ENCODE results near the gene XKR8.
A peak's percentile ranks its signal among the peaks of the same experiment; 100 is the strongest.

XKR8 gene

GRCh38 chr1:27968692-27969091 is 8.9 kb downstream of the XKR8 start:
- TF ChIP-seq CTCF (IDR thresholded peaks at IDR 0.05; ENCODE audit: control insufficient read depth, insufficient read depth, low read depth, low read length, missing control alignments) = no peak
- DNase-seq (ENCODE audit: low read depth) = peak; percentile 87

DNA sequence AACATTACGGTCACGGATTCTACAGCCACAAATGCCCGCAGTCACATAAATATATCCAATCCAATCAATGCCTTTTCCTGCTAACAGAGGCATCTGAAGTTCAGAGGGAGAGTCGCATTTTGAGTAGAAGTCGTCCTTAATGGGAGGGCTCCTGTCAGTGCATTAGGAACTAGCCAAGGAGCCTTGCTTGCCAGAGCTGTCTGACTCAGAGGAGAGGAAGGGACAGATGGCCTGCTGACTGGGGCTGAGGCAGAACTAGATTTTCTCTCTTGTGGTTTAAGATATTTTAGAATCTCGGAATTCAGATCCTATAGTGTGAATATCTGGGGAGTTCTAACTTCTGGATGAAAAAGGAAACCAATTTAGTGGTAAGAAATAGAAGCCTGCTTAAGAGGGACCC is 10.6 kb downstream of the XKR8 start:
- no peak overlapping the region for H3K4me3 ChIP-seq (ENCODE audit: control insufficient read depth, low read depth, low read length)
- peak; percentile 48 for DNase-seq (ENCODE audit: low read depth)
- TF ChIP-seq CTCF (IDR thresholded peaks at IDR 0.05; ENCODE audit: control insufficient read depth, insufficient read depth, low read depth, low read length, missing control alignments) = no peak

More at GRCh38 chr1:27968692-27969091, 8.9 kb downstream of the XKR8 start:
- no peak overlapping the region for H3K4me3 ChIP-seq (ENCODE audit: control insufficient read depth, low read depth, low read length)

- no peak for DNase-seq (ENCODE audit: low read depth)
- no peak for TF ChIP-seq CTCF (IDR thresholded peaks at IDR 0.05; ENCODE audit: control insufficient read depth, insufficient read depth, low read depth, low read length, missing control alignments)
Observed at GRCh38 chr1:27971674-27972073, 11.9 kb downstream of the XKR8 start.

GRCh38 chr1:27972141-27972540 is 12.4 kb downstream of the XKR8 start:
- DNase-seq (ENCODE audit: low read depth) = no peak
- no peak overlapping the region for H3K4me3 ChIP-seq (ENCODE audit: control insufficient read depth, low read depth, low read length)
- TF ChIP-seq CTCF (IDR thresholded peaks at IDR 0.05; ENCODE audit: control insufficient read depth, insufficient read depth, low read depth, low read length, missing control alignments) = no peak

More at GRCh38 chr1:27971674-27972073, 11.9 kb downstream of the XKR8 start:
- H3K4me3 ChIP-seq (ENCODE audit: control insufficient read depth, low read depth, low read length) = no peak overlapping the region

GRCh38 chr1:27973771-27974416 is 14.1 kb downstream of the XKR8 start:
- H3K4me3 ChIP-seq (ENCODE audit: control insufficient read depth, low read depth, low read length) = no peak overlapping the region
- no peak for DNase-seq (ENCODE audit: low read depth)
- TF ChIP-seq CTCF (IDR thresholded peaks at IDR 0.05; ENCODE audit: control insufficient read depth, insufficient read depth, low read depth, low read length, missing control alignments) = no peak

DNA sequence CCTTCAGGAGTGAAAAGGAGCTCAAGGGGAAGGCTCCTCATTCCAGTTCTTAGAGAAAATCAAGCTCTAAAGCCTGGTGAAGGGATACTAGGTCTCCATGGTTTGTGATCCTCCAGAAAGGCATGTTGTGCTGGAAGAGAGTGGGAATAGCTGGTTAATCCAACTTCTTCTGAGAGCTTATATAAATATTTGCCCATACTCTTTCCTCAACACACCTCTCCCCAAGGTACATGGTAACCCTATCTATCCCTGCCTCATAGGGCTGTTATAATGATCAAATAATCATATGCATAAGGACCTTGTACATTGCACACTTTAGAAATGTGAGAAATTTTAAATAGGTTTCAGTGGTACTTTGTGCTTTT is 14.6 kb downstream of the XKR8 start:
- no peak for DNase-seq (ENCODE audit: low read depth)
- TF ChIP-seq CTCF (IDR thresholded peaks at IDR 0.05; ENCODE audit: control insufficient read depth, insufficient read depth, low read depth, low read length, missing control alignments) = no peak
- H3K4me3 ChIP-seq (ENCODE audit: control insufficient read depth, low read depth, low read length) = no peak overlapping the region

All from AG09309 (cell line).